ENCODE results near the gene C3orf52. TPM values are rescaled to one million over a fixed set of nuclear protein-coding genes. Genes with fewer than 3 reads are reported as not detected.
A peak's percentile ranks its signal among the peaks of the same experiment; 100 is the strongest.

C3orf52 gene
- polyA plus RNA-seq, 1 donor = 8.0 TPM

DNA sequence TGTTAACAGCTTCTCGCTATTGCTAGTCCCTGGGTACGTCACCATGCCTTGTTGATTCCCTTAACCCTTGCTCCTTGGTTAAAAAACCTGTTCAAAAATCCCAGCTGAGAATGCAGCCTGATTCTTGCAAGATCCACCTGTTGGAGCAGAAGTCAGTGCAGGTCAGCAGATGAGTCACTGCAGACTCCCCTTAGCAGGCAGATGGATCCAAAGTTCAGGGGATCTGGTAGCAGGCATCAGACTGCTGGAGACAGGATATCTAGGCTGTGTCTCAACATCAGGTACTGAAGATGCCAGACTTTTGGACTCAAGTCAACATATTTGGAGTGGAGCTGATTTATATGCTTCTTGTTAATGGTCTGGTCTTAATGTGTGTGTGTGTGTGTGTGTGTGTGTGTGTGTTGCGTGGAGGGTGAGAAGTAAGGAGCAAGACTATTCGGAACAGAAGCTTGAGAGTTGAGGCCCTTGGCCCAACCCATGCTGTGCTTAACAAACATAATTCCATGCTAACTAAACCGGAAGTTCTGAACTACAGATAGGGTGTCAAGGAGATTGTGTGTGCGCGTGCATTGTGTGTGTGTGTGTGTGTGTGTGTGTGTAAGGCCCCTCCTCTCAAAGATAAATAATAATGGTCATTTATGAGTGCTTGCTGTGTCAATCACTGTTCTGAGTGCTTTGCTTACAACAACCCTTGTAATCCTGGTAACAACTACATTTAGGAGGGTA lies 1.0 kb upstream of the C3orf52 start:
- DNase-seq = no peak

GRCh38 chr3:112085735-112086075 lies 484 bp upstream of the C3orf52 start:
- no peak for DNase-seq

DNA sequence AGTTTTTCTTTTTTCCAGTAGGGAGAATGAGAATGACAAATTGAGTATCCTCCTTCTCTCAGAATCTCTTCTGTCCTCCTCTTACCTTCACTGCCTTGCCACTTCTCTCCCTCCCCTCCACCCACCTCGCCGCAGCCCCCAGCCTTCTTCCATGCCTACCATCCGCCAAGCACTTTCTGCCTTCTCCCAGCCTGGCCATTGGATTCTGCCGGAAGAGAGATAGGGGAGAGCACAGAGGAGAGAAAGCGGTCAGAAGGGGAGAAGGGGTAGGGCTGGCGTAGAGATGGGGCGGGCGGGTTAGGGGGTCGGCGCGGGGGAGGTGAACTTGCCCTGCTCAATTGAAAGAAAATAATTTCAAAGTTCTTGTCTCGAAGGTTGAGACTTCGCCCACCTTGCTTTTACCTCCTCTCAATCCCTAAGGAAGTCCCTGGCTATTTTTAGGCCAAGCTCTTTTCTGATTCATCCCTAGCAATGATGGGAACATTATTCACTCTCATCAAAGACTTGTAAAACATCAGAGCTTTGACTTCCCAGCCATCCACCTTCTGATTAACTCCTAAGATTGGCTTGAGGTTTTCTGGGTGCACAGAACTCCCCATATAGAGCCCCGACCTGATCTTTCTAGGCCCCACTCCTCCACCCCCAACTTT lies 811 bp downstream of the C3orf52 start:
- no peak for DNase-seq

- no peak for DNase-seq
Observed at GRCh38 chr3:112087746-112088145, 1.6 kb downstream of the C3orf52 start.

DNA sequence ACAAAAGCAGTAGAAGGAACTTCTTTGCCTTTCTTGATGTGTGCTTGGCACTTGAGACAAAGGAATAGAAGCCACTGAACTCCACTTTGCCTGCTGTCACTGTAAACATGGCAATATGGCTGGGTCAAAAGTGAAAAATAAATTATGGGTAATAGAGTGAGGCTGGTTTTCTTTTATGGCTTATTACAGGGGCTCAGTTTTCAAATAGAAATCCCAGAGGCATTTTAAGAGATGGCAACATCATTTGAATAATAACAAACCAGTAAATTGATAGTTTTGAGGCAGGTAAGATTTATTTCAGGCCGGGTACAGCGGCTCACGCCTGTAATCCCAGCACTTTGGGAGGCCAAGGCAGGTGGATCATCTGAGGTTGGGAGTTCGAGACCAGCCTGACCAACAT lies 2.8 kb downstream of the C3orf52 start:
- DNase-seq = no peak

DNA sequence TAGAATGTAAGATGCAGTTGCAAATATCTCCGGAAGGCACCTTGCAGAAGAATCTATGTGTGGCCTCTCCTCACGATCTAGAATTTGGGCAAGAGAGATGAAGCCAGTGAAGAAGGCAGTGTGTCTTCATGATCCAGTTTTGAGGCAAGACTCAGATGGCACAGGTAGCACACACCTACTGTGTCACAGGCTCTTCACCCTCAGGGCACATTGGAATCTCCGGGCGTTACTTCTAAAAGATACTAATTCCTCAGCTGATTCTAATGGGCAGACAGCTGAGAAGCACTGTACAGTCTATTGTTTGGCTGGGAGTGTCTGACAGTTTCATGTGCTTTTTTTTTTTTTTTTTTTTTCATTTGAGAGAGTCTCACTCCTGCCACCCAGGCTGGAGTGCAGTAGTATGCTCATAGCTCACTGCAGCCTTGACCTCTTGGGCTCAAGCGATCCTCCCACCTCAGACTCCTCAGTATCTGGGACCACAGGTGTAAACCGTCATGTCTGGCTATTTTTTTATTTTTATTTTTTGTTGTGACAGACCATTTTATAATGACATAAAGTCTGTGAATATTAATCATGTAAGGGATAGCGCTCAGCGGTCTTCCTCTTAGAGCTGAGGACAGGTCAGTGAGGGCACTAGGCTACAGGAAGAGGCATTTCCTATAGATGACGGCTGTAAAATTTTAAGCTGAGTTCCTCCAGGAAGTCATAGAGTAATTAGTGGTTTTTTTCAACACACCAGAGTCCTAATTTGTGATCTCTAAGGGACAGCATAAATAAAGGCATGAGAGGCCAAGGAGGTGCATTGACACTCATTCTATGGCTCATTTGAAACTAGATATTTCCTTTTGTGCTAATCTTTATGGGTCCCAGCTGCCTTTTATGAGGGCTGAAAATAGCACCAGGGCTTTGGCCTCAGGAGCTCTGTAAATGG lies 4.0 kb downstream of the C3orf52 start:
- DNase-seq = no peak

- no peak for DNase-seq
Observed at GRCh38 chr3:112090887-112091586, 4.8 kb downstream of the C3orf52 start.

DNA sequence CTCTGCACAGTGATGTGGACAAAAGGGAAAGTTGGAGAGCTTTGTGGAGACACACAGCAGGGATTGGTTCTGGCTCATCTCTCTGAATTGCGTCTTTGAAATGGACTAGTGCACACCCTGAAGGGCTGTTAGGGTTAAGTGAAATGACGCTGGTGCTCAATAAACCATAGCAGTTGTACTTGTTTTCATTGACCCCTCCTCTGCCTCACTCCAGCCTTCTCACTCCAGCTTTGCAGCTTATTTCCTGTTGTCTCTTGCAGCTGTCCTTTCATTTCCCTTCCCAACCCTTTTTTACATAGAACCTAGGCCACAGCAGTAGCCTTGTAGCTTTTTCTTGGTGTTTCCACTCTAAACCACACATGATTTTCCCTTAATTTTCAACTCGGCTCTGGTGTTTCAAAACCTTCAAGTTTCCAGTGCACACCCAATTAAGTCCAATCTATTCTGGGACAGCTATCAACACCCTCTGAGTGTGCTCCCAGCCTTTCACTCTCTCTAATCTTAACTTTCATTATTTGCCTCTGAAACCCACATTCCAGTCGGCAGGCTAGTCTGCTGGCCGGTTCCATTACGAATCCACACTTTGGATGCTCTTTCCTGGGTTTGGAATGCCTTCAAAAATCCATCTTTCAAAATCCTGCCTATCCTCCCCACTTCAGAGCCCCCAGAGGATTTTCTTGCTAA lies 6.4 kb downstream of the C3orf52 start:
- no peak for DNase-seq

DNA sequence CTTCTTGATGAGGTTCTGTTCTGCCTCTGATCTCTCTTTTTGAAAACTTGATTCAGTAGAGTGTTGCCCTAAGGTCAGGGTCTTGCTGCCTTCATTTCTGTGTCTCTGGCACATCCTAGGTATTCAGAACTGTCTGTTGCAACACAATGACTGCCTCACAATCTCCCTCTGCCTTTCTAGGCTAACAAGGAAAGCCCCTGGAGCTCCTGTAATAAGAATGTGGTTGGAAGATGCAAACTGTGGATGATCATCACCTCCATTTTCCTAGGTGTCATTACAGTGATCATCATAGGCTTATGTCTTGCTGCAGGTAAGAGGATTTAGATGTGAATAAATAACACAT lies 7.0 kb downstream of the C3orf52 start:
- no peak for DNase-seq

- no peak for DNase-seq
Observed at GRCh38 chr3:112095731-112096130, 9.5 kb downstream of the C3orf52 start.

DNA sequence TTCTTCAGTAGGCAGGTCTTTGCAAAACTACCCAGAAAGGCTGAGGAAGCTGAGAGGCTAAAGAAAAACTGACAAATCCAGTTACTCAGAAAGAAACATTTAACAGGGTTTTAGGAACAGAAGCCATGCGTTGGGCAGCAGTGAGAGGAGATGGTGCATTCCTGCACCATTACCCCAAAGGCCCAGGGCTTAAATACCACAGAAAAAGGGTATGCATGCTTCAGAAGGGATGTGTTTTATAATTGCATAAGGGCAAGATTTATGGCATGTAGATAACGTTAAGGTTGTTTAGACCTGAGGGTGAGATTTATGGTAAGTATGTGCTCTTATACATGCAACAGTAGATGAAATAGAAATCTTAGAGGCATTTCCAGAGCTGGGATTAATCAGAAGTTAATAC lies 10.0 kb downstream of the C3orf52 start:
- DNase-seq = no peak

DNA sequence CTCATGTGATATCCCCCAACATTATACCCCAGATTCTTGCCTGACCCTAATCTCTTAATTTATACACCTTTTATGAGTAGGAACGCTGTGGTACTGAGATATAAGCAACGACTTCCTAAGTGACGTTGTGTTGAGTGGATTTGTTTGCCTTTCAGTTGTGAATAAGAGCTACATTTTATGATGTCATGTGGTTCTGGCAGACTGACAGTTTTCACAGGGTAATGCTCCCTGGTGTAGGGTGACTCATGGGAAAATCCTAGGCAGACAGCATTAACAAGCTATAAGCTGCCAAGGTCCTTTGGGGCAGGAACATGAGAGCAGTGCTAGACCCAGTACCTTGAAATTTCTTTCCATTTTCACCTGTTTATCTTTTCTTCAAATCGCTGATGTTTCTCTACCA lies 11.2 kb downstream of the C3orf52 start:
- no peak for DNase-seq

DNA sequence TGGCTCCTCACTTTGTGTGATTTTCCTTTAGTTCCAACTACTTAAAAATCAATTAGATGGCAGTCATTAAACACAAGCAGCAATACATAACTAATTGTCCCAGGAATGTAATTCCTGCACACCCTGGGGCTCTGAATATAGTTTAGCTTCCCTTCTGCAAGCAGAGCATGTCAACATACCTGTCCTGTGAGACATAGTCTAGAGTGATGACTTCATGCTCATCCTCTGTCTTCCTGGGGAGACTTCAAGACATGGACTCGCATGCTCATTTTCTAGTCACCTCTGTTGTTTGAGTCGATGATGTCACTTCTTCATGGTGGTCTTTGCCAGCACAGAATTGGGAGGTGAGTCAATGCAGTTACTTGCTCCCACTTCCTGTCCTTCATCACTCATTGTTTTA lies 15.7 kb downstream of the C3orf52 start:
- DNase-seq = no peak

DNA sequence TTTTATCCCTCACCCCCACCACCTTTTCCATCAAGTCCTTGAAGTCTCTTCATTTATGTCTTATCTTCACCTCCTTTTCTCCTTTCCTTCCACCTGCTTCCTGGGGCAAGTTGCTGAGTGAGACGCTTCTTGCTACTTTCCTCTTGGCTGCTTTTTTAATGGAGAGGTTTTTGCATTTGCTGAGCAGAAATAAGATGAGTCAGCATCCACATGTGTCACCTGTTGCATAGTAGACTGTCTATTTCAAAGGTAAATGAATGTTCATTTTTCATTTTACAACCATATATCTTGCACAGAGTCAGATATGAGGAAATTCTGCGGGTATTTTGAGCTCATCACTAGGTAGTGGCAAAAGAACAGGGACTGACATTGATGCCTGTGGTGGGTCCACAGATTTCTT lies 18.6 kb downstream of the C3orf52 start:
- no peak for DNase-seq

DNA sequence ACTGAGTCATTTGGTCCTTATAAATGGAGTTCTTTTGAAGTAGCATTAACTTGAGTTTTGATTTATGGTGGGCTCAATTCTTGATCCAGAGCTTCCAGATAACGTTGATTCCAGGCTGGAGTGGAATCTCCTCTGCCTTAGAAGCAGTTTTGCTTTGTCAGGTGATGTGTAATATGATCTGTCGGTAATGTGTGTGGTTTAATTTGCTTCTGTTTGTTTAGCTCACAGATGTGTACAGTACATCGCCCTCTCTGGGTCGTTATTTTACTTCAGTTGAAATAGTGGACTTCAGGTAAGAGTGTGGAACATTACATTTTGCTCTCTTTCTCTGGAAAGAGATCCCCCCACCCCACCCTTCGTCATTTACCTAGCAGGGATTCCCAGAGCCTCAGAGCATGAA lies 23.1 kb downstream of the C3orf52 start:
- DNase-seq = no peak

DNA sequence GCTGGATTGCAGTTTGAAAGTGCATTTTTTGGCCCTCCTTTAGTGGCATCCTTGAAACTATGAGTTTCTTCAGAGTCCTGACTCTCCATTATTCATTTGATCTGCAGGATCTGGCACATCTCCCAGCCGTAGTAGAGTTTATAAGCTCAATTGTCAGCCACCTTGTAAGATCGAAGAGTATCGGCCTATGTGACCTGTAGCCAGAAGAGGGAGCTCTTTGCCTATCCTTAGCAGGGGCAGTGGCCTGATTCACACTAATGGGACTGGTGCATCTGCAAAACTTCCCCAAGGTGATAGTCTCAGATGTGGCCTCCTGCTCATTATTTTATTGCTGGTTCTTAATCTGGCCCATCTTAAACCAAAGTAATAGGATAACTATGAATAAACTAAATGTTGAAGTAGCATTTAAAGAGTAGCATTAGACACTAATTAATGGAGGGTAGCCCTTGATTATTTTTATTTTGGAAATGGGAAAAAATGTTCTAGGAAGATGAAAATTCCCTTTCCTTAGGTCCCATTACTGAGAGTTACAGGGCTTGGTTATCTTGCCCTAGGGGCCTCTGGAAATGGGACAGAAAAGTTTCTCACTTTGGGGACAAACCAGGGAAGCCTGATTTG lies 25.7 kb downstream of the C3orf52 start:
- DNase-seq = peak; percentile 60

DNA sequence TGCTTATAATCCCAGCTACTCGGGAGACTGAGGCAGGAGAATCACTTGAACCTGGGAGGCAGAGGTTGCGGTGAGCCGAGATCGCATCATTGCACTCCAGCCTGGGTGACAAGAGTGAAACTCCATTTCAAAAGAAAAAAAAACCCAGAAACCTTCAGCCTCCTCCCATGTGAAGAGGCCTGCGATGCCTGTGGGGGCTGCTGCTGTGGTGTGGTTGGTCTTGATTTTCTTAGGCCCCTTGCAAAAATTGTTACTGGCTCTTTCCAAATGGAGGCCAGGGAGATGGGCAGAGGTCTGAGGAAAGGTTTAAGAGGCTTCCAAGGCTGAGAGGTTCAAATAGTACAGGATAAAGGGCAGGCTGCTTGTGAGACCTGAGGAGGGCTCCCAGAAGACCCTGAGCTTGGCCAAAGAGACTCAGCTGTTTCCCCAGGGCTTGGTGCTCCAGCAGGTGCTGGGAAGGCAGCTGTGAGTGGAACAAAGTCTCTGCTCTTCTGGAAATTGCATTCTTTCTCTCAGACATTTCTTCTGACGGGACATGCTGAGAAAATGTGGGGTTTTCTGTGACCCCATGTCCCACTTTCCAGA lies 28.5 kb downstream of the C3orf52 start:
- no peak for DNase-seq

GRCh38 chr3:112115161-112115739 lies 29.1 kb downstream of the C3orf52 start:
- DNase-seq = no peak

GRCh38 chr3:112115806-112116383 lies 29.7 kb downstream of the C3orf52 start:
- DNase-seq = no peak

GRCh38 chr3:112116748-112117186 lies 30.6 kb downstream of the C3orf52 start:
- DNase-seq = no peak

All from left kidney (tissue), 2 donors.